Measurements from ENCODE around the gene C16orf96. TPM values are rescaled to one million over a fixed set of nuclear protein-coding genes. Genes with fewer than 3 reads are reported as not detected.
A peak's percentile ranks its signal among the peaks of the same experiment; 100 is the strongest.

Gene C16orf96
- total RNA-seq, 1 donor from 2014 or later: 0.07 TPM

DNA sequence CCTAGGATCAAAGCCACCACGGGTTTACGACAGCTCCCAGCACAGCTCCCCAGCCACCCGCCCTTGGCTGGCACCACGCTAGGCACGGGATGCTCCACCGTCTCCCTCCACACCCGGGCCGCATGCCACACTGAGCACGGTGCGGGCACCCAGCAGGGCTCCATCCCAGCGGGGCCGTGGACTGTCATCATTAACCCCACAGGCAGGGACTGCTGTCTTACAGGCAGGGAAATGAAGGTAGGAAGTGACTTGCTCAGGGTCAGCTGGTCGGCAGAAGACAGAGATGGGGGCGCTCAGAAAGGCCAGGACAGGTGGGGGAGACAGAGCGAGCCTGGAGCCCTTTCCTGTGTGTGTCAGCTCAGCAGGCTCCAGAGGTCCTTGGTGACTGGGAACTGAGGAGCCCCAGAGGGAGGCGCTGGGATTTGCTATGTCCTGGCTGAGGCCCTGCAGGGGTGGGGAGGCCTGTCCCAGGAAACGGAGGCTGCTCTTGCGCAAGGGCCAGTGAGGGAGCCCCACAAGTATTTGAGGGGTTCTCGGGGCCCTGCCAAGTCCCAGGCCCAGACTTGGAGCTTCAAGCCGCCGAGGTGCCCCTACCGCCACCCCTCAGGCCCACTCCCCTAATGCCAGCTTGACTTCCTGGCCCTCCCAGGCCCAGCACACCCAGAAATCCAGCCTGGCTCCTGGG, 55.3 kb downstream of the C16orf96 start:
- intact Hi-C loops (cut with micrococcal nuclease): no loop called here
- no peak for ATAC-seq
- no peak for DNase-seq

DNA sequence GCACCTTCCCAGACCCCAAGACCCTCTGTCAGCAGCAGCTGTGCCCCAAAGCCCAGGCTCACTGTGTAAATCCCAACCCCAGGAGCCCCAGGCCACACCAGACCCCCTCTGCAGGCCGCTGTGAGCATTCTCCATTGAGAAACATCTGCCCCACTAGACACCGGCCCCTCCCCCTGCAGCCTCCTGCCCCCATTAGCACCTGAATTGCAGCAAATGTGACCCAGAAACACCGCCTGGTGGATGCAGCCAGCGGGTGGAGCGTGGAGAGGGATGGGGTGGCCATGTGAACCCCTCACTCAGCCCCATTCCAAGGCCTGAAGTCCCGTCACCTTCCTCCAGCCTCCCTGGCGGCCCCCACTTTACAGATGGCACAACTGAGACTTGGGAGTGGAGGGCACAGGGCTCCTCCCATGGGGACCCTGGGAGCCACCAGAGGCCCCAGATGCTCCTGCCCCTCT, 56.4 kb downstream of the C16orf96 start:
- no peak for ATAC-seq
- DNase-seq: no peak
- intact Hi-C loops (cut with micrococcal nuclease): no loop called here

GRCh38 chr16:4612977-4613635, 57.0 kb downstream of the C16orf96 start:
- no peak for ATAC-seq
- intact Hi-C loops (cut with micrococcal nuclease): no loop called here
- no peak for DNase-seq

GRCh38 chr16:4613636-4614570, 57.8 kb downstream of the C16orf96 start:
- intact Hi-C loops (cut with micrococcal nuclease): no loop called here

DNA sequence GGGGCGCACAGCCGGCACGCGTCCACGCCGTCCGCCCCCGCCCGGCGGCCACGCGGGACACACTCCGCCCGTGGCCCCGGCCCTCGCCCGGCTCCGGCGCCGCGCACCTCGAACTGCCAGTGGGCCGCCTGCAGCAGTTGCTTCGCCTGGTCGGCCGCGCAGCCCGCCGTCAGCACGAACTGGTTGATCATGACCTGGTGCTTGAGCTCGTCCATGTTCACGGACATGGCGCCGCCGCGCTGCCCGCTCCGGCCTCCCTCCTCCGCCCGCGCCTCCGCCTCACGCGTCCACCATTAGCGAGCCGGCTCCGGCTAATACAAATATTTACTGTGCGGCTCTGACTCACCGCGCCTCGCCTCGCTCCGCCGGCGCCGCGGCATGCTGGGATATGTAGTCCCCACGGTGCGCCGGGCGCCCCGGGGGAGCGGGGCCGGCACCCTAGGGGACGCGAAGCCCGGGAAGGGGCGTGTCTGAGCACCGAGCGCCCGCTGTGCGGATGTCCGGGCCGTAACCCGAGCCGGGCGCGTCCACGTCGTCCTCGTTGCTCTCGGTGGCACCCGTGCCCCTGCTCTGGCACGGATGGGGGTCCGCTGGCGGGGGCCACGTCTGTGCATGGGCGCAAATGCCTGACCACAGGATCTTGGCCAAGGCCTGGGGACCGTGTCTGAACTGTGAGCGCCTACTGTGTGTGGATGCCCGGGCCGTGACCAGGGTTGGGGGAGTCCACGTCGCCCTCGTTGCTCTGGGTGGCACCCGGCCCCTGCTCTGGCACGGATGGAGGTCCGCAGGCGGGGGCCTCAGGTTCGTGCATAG, 58.6 kb downstream of the C16orf96 start, which contains the start of gene UBALD1:
Gene UBALD1, minus strand, starts transcription at position 318 of the 813 bp plus-strand sequence. Its CDS starts 91 bp downstream, at position 227.
- intact Hi-C loops (cut with micrococcal nuclease): no loop called here
- peak; percentile 71 for ATAC-seq
- peak; percentile 93 for DNase-seq

More at GRCh38 chr16:4613636-4614570, 57.8 kb downstream of the C16orf96 start:
- ATAC-seq: no peak
- DNase-seq: peak; percentile 65

DNA sequence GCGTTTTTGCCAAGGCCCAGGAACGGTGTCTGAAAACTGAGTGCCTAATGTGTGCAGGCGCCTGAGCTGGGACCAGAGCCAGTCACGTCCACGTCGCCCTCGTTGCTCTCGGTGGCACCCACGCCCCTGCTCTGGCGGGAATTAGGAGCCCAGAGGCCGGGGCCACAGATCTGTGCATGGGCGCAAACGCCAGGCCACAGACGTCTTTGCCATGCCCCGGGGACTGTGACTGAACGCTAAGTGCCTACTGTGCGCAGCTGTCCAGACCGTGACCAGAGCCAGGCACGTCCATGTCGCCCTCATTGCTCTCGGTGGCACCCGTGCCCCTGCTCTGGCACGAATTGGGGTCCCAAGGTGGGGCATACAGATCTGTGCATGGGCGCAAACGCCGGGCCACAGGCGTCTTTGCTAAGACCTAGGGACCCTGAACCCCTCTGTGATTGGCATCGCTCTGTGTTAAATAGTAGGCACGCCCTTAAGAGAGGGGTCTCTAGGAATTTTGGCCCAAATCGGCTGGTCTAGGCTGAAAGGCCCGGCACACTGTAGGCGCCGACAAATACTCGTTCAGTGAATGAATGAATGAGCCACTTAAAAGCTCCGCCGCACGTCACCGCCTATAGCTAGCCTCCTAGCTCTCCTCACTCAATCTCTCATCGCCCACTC, 59.4 kb downstream of the C16orf96 start:
- peak; percentile 56 for DNase-seq
- no peak for ATAC-seq
- intact Hi-C loops (cut with micrococcal nuclease): no loop called here

DNA sequence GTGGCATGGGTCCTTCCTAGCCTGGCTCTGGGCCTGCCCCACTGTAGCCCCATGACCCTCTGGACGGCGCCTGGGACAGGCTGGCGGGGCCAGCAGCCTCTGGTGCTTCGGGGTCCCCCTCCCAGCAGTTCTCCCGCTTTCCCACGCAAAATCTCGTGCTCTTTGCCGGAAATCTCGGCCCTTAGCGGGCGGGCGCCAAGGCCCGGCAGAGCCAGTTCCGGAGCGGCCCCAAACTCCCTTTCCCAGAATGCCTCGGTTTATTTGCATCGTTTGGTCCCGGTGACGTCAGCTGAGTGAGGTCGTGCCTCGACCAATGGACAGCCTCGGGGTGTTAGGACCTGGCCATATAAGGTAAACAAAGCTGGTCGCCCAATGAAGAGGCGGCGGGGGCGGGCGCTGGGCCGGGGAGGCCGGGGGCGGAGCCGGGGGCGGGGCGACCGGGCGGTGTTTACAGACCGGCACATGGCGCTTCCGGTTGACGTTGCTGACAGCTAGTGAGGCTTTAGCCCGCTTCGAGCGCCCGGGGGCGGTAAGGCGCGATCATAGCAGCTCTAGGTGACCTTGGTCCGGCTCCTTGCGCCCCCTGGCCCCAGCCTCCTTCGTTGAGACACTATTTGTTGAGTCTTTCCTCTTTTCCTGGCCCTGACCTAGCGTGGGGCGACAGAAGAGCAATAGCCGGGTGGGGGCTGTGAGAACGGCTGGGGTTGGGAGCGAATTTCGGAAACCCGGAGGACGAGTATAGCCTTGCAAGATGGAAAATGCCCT, 60.1 kb downstream of the C16orf96 start:
- intact Hi-C loops (cut with micrococcal nuclease): no loop called here
- ATAC-seq (peak; percentile 88), DNase-seq (peak; percentile 99)

- intact Hi-C loops (cut with micrococcal nuclease): no loop called here
- no peak for DNase-seq
- no peak for ATAC-seq
Observed at GRCh38 chr16:4617880-4618279, 61.7 kb downstream of the C16orf96 start.

DNA sequence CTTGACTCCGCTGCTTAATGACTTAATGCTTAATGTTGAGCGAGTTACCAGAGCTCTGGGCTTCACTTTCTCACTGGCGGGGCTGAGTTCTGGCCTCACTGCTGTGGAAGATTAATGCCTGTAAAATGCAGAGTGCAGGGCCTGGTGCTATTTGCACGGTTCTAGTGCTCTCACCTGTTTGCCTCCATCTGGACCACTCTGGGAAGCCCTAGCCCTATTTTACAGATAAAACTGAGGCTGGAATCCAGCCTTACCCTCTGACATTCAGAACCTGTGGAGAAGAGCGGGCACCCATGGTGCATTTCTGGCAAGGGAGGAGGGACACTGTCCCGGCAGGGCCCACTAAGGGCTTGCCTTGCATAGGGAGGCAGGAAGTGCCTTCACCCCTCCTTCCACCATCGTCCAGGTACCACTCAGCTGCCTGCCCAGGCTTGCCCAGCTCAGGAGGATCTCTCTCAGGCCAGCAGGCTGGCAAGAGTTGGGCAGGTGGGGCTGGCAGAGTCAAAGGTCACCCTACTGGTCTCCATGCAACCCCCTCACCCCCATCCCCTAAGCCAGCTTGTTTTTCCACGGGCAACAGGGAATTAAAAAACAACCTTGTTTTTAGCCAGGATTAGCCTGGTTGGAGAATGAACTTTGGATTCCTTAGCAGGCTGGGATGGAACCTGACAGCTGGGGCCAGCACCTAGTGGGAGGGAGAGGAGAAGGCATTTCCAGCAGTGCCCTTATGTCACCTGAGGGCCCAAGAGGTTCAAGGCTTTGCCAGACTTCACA, 62.7 kb downstream of the C16orf96 start:
- intact Hi-C loops (cut with micrococcal nuclease): no loop called here
- no peak for ATAC-seq
- peak; percentile 23 for DNase-seq

DNA sequence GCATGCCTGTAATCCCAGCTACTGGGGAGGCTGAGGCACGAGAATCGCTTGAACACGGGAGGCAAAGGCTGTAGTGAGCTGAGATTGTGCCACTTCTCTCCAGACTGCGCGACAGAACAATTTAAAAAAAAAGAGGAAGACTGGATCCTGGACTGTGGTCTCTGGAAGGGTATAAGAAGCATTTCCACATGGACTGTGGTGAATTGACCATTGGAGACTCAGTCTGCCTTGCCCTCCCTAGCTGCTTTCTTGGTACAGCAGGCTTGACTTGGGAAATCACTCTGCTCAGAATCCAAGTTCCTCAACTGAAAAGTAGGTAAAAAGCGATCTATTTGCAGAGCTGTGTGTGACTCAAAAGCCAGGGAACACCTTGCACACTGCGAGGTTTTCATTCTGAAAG, 67.5 kb downstream of the C16orf96 start:
- intact Hi-C loops (cut with micrococcal nuclease): no loop called here
- ATAC-seq: no peak
- no peak for DNase-seq

GRCh38 chr16:4624015-4624826, 68.1 kb downstream of the C16orf96 start, which contains the start of gene MGRN1:
TSS of gene MGRN1 (plus strand) at chr16:4624826. CDS start at chr16:4624961, 135 bp downstream.
- ATAC-seq (peak; percentile 97), DNase-seq (peak; percentile 95)
- intact Hi-C loops (cut with micrococcal nuclease): no loop called here

GRCh38 chr16:4624827-4625559, 68.9 kb downstream of the C16orf96 start:
- peak; percentile 39 for ATAC-seq
- intact Hi-C loops (cut with micrococcal nuclease): no loop called here
- DNase-seq: peak; percentile 73

- ATAC-seq (no peak), DNase-seq (no peak)
- intact Hi-C loops (cut with micrococcal nuclease): no loop called here
Observed at GRCh38 chr16:4625560-4626159, 69.5 kb downstream of the C16orf96 start.

DNA sequence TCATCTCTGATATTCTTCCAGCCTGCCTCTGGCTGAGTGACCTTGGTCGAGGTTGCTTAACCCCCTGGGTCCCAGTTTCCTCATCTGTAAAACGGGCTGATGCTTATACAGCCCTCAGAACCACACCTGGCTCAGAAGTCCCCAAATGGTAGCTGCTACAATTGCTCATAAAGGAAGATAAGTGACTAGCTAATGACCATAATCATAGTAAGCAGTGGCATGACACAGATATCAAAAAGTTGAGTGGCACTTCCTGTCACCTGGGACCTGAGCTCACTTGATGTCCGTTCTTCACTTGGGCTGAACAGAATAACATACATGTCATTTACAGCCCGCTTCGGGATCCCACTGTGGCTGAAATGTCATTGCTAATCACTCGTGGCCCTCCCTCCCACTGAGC, 70.3 kb downstream of the C16orf96 start:
- ATAC-seq: no peak
- DNase-seq: no peak
- intact Hi-C loops (cut with micrococcal nuclease): no loop called here

GRCh38 chr16:4628283-4628682, 72.1 kb downstream of the C16orf96 start:
- no peak for ATAC-seq
- no peak for DNase-seq
- intact Hi-C loops (cut with micrococcal nuclease): no loop called here

All from left ventricle myocardium superior (tissue), 1 donor.